Measurements from ENCODE around the gene MYL2.

The MYL2 gene

GRCh38 chr12:110929818-110930217, 9.4 kb upstream of the MYL2 start:
- no peak for DNase-seq

DNA sequence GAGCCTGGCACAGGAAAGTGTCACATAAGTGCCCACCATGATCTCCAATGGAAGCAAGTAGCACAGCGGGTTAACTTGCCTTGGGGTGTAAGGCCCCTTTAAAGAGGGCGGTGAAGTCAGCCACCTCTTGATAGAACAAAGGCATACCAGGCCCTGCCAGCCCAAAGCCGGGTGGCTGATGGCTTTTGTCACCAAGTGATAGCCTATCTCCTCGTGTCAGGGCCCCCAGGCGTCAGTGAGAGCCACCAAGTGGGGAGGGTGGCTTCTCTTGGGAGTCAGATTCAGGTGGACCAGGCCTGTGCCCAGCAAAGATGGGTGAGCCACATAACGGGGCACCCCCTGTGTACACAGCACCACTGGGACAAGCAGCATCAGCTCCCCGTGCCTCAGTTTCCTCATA, 8.3 kb upstream of the MYL2 start:
- DNase-seq = no peak

- DNase-seq = no peak
Measured at GRCh38 chr12:110927546-110927945, 7.2 kb upstream of the MYL2 start.

DNA sequence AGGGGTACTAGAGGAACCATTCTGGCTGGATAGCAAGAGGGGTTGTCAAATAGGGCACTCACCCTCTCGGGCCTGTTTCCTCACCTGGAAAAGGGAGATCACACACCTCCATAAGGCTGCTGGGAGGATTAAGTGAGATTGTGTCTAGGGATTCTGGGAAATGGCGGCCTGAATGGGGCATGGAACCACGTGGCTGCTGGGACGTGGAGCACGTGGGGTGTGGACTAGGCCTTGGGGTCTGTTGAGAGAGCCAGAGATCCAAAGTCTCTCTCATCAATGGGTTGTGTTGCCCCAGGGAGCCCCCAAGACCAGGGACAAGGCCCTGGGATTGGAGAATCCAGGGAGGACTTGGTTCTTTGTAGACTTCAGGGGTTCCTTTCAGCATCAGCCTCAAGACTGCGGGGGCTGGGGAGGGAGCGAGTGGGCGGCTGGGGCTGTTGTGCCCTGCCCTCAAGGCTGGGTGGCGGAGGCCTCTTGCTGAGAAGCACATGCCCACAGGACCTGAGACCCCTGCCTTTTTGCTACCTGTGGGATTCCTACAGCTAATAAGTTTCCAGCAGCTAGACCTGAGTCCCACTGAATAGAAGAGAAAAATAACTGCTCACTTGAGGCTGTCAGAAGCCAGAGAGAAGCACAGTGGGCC, 3.4 kb upstream of the MYL2 start:
- no peak for DNase-seq

DNA sequence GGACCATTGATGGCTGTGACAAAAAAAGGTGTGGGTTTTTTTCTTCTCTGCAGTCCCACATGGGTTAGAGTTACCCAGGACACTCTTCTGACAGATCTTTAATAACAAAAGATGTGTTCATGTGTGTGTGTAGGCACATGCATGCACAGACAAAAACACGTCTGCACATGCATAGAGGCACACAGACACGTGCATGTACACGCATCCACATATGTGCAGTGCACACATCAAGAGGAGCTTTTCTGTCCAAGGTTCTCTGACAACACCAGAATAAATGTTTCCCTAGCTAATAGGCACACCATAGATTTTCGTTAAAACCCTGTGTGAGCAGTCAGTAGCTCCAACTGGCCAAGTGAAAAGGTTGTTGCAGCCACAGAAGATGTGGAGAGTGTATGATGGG, 2.8 kb upstream of the MYL2 start:
- no peak for DNase-seq

DNA sequence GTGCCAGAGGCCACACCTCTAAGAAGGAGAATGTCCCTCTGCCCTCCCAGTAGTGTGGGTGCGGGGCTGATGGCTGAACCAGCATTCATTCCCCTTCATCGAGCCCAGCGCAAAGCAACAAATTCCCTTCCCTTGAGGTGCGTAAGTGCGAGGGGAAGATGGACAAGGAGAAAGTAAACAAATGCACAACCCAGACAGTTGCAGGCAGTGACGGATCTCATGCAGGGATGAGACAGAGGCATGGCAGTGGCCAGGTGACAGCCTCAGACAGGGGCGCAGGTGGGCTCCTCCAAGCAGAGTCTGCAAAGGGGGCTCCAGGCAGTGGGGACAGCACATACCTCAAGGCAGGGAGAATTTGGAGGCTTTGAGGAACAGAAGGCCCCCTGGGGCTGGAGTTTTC, 2.3 kb upstream of the MYL2 start:
- no peak for DNase-seq

DNA sequence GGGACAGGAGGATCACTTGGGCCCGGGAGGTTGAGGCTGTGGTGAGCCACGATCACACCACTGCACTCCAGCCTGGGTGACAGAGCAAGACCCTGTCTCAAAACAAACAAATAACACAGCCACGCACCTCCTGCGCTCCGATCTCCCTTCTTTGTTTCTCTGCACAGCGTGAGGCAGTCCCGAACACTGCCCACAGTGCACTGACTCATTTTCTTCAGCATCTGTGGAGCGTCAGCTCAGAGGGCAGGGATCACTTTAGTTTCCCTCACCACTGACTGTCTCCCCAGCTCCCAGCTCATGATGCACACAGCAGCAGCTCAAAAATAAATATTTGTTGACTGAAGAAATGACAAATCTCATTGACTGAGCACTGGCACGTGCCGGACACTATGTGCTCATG, 883 bp upstream of the MYL2 start:
- no peak for DNase-seq

DNA sequence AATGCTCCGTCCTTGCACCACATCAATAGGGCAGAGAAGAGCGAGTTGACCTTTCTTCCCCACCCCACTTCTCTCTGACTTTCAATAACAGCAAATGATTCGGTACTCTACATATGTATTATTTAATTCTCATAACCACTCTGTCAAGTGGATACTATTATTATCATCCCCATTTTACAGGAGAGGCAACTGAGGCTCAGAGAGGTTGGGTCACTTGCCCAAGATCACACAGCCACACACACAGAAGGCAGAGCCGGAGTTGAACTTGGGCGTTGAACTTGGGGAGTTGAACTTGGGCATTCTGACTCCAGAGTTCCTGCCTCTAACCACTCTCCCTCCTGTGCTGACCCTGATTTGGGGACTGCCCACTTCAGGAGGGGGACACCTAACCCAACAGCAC, 659 bp downstream of the MYL2 start:
- no peak for DNase-seq

GRCh38 chr12:110917961-110918360, 2.4 kb downstream of the MYL2 start:
- DNase-seq = no peak

GRCh38 chr12:110917467-110917866, 2.9 kb downstream of the MYL2 start:
- DNase-seq = no peak

DNA sequence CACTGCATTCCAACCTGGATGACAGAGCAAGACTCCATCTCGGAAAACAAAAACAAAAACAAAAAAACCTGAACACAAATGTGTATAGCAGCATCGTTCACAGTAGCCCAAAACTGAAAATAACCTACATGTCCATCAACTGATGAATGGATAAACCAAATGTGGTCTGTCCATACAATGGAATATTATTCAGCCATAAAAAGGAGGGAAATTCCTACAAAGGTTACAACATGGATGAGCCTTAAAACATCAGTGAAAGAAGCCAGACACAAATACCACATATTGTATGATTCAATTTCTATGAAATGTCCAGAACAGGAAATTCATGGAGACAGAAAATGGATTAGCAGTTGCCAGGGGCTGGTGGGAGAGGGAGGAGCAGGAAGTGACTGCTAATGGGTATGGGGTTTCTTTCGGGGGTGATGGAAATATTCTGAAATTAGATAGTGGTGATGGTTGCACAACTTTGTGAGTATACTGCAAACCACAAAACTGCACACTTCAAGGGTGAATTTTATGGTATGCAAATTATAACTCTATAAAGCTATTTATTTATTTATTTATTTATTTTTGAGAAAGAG, 4.0 kb downstream of the MYL2 start:
- no peak for DNase-seq

DNA sequence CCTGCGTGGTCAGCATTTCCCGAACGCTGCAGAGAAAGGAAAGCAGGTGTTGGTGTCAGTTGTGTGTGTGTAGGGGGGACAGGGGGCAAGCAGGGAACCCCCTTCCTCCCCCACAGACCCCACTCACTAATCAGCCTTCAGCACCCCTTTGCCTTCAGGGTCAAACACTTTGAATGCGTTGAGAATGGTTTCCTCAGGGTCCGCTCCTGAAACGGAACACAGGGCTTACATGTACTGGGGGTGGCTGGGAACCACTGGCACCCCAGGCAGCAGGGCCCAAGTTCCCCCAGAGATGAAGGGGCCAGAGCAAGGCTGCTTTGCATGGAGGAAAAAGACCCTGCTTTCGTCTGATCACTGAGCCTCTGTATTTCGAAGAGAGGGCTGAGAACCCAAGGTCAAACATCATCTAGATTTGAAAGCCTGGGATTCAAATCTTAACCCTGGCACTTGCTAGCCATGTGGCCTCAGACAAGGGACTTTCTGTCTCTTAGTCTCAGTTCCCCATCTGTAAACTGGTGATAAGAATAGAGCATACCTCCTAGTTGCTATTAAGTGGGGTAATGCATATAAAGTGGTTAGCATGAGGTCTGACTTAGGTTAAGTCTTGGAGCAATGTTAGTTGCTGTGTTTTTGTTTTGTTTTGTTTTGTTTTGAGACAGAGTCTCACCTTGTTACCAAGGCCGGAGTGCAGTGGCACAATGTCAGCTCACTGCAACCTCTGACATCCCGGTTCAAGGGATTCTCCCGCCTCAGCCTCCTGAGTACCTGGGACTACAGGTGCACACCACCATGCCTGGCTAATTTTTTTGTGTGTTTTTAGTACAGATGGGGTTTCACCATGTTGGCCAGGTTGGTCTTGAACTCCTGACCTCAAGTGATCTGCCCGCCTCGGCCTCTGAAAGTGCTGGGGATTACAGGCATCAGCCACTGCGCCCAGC, 7.0 kb downstream of the MYL2 start:
- DNase-seq = no peak

DNA sequence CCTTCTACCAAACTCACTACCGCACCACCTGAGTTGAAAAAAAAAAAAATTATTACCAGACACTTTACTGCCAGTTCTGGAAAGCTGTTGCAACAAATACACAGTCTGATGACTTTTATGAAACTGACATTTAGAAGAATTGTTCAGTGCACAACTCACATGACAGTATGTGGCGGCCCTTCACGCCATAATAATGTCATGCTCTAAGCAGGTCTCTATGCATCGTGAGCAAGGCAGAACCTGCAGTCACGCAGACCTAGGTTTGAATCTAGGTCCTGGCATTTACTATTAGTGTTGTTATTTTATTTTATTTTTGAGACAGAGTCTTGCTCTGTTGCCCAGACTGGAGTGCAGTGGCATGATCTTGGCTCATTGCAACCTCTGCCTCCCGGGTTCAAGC, 8.1 kb downstream of the MYL2 start:
- DNase-seq = no peak

DNA sequence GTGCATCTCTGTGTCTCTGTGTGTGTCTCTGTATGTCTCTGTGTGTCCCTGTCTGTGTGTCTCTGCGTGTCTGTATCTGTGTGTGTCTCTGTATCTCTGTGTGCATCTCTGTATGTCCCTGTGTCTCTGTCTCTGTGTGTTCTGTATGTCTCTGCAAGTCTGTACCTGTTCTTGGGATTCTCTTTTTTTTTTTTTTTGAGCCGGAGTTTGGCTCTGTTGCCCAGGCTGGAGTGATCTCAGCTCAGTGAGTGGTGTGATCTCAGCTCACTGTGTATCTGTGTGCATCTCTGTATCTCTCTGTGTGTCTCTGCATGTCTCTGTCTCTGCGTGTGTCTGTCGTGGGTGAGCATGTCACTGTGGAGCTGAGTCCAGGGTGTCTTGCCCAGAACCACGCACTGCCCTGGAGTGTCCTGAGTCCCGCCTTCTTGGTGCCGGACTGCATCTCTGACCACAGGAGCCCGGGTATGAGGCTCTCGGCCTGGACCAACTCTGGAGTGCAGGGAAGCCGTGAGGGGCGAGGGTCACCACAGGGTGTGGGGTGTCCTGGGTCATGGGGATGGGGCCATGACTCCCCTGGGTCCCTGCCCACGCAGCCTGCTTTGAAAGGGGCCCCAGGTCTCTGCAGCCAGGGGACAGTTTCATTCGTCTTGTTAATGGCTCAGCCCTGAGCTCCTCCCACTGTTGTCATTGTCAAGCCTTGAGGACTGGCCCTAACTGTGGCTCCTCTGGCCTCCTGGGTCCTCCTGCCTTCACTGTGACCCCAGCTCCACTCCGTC, 11.8 kb downstream of the MYL2 start:
- DNase-seq = no peak

DNA sequence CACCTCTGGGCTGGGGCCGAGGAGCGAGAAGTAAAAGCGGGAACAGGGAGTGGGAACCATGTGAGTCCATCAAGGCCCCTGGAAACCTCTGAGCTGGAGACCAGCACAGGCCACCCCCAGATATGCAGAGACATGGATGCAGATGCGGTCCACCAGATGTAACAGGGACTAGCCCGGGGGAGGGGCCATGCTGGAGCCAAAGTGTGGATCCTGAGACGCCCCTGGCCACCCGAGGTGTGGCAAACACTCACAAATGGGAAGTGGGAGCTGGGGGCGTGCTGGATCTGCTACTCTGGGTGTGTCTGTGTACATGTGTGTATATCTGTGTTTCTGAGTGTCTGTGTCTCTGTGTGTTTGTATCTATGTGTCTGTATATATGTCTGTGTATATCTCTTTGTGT, 12.8 kb downstream of the MYL2 start:
- DNase-seq = no peak

DNA sequence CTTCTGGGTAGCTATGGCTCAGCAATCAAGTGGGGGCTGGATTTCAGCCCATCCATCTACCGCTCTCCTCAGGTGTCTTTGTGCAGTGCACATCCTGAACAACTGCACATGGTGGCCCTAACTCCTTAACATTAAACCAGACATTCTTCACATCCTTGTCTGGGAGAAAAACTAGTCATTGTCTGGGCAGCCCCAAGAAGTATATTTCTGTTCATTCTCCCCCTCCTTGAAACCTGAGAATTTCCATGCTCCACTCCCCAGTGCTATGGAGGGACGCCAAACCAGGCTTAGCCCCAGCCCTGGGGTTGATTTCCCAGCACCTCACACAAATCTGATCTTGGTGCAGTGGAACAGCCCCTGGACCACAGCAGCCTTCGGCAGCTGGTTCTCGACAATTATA, 13.4 kb downstream of the MYL2 start:
- no peak for DNase-seq

- no peak for DNase-seq
Measured at GRCh38 chr12:110906516-110906915, 13.9 kb downstream of the MYL2 start.

DNA sequence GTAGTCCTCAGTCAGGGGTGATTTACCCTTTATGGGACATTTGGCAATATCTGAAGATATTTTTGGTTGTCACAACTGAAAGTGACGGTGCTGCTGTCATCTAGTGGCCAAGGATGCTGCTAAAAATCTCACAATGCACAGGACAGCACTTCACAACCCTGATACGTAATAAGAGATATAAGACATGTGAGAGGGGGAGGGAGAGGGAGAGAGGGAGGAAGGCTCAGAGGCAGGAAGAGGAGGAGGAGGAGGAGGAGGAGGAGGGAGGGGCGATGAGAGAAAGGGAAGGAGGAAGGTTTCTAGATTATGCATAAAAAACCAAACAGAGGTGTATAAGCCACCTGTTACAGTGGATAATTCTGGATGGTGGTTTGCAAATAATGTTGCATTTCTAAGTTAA, 14.3 kb downstream of the MYL2 start:
- DNase-seq = peak; percentile 5

DNA sequence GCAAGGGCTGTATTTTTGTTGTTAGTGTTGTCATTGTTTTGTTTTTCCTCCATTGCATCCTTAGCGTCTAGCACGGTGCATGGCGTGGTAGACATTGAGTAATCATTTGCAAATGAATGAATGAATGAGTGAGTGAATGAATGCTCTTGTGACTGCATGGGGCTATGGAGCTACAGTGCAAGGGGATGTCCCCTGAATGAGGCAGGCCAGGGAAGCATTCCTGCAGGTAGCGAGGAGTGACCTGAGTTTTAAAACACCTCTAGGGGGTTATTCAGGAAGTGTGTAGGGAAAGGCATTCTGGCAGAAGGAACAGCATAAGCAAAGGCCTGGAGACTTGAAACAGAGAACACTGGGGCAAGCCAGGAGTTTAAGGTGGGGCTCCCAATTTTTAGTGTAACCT, 16.9 kb downstream of the MYL2 start:
- no peak for DNase-seq

- DNase-seq = no peak
Measured at GRCh38 chr12:110901401-110901800, 19.0 kb downstream of the MYL2 start.

- DNase-seq = no peak
Measured at GRCh38 chr12:110896559-110896958, 23.8 kb downstream of the MYL2 start.

- no peak for DNase-seq
Measured at GRCh38 chr12:110893956-110894355, 26.4 kb downstream of the MYL2 start.

DNA sequence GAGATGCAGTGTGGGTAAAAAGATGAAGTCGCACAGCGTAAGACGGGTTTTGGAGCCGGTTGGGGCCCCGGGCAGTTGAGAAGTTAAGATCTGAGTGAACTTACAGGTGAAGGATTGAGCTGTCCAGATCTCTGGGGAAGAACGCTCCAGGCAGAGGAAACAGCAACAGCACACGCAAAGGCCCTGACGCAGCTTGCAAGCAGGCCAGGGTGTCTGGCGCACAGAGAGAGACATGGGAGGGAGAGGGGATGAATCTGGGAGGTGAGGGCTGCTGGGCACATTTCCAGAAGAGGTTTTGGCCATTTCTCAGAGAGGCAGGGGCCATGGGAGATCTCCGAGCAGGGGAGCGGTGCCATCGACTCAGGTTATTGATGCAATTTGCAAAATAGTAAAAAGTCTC, 31.0 kb downstream of the MYL2 start:
- DNase-seq = no peak

All from stimulated activated CD4-positive, alpha-beta T cell treated with anti-CD3 and anti-CD28 coated beads, Interleukin-15, amount 100 ng/mL, for 24 hours (primary cell).